ENCODE measurements around the gene DDX56. TPM values are rescaled to one million over a fixed set of nuclear protein-coding genes. Genes with fewer than 3 reads are reported as not detected.
"Not testable (repeated sequence)": the region's sequence is repeated elsewhere in the genome, so short reads cannot be mapped to it uniquely, and the experiment has no call there.

DDX56 gene
- total RNA-seq, 1 experiment from 2014 or later, result 83.1 TPM

DNA sequence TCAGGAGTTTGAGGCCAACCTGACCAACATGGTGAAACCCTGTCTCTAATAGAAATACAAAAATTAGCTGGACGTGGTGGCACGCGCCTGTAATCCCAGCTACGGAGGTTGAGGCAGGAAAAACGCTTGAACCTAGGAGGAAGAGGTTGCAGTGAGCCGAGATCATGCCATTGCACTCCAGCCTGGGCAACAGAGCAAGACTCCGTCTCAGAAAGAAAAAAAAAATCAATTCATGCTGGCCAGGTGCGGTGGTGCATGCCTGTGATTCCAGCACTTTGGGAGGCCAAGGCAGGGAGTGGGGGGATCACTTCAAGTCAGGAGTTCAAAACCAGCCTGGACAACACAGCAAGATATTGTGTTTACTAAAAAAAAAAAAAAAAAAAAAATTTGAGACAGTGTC, 23.5 kb upstream of the DDX56 start:
- ATAC-seq; H3K4me1 Mint-ChIP-seq; H3K27ac Mint-ChIP-seq; H3K4me3 Mint-ChIP-seq; DNase-seq (ENCODE audit: low spot score); H3K9me3 Mint-ChIP-seq; CTCF ChIA-PET; H3K36me3 Mint-ChIP-seq; POLR2A ChIA-PET: not testable (repeated sequence)
- peaks cover 16% of the 10 kb centered on the region for H3K27me3 Mint-ChIP-seq (ENCODE audit: low read depth)
- peak; percentile 51; the same call in 1 of the 2 replicates for TF ChIP-seq ZNF121 (CRISPR knock-in tag; IDR thresholded peaks at IDR 0.05)

DNA sequence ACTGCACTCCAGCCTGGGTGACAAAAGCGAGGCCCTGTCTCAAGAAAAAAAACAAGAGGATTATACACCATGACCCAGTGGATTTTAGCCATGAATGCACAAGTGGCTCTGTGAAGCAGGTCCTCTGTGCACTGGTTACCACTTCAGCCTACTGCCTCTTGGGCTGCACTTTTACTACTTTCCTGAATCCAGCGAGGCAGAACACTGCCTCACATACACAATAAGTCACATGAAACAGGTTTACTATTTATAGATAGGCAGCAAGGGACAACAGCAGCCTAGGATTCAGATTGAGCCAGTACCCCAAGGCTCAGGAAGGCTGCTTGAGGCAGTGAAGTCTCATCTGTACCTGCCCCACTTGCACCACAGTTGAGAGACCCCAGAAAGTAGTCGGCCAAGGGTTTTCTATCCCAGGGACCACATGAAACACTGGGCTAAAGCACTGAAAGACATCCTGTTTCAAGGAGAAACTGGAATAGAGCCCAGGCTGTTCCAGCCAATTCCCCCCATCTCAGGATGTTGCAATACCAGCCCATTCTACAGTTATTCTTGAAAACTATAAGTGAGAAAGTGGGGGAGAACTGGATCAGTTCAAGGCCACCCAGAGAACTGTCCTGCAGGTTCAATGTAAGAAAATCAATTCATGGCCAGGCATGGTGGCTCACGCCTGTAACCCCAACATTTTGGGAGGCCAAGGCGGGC, 22.4 kb upstream of the DDX56 start:
- Mint-ChIP-seq H3K9me3 (no peaks in the 10 kb centered on the region), H3K4me3 (no peak overlapping the region), H3K27me3 (ENCODE audit: low read depth) (peaks cover 16% of the 10 kb centered on the region), H3K4me1 (no peaks in the 10 kb centered on the region), H3K27ac (no peak overlapping the region), H3K36me3 (no peaks in the 10 kb centered on the region)
- ChIA-PET POLR2A (no interaction called here), CTCF (no interaction called here)
- ATAC-seq (no peak), DNase-seq (ENCODE audit: low spot score) (no peak)
- TF ChIP-seq GRHL2 (CRISPR knock-in tag; IDR thresholded peaks at IDR 0.05; ENCODE audit: insufficient replicate concordance, severe bottlenecking) (no peak), CTCF (IDR thresholded peaks at IDR 0.05) (no peak), JAZF1 (CRISPR knock-in tag; IDR thresholded peaks at IDR 0.05) (no peak)
- TF ChIP-seq, protein P1, sequence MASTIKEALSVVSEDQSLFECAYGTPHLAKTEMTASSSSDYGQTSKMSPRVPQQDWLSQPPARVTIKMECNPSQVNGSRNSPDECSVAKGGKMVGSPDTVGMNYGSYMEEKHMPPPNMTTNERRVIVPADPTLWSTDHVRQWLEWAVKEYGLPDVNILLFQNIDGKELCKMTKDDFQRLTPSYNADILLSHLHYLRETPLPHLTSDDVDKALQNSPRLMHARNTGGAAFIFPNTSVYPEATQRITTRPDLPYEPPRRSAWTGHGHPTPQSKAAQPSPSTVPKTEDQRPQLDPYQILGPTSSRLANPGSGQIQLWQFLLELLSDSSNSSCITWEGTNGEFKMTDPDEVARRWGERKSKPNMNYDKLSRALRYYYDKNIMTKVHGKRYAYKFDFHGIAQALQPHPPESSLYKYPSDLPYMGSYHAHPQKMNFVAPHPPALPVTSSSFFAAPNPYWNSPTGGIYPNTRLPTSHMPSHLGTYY (CRISPR knock-in tag; IDR thresholded peaks at IDR 0.05), result no peak
- TF ChIP-seq, protein P2, sequence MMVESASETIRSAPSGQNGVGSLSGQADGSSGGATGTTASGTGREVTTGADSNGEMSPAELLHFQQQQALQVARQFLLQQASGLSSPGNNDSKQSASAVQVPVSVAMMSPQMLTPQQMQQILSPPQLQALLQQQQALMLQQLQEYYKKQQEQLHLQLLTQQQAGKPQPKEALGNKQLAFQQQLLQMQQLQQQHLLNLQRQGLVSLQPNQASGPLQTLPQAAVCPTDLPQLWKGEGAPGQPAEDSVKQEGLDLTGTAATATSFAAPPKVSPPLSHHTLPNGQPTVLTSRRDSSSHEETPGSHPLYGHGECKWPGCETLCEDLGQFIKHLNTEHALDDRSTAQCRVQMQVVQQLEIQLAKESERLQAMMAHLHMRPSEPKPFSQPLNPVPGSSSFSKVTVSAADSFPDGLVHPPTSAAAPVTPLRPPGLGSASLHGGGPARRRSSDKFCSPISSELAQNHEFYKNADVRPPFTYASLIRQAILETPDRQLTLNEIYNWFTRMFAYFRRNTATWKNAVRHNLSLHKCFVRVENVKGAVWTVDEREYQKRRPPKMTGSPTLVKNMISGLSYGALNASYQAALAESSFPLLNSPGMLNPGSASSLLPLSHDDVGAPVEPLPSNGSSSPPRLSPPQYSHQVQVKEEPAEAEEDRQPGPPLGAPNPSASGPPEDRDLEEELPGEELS (CRISPR knock-in tag; IDR thresholded peaks at IDR 0.05), result no peak

- Mint-ChIP-seq H3K36me3 (no peaks in the 10 kb centered on the region), H3K9me3 (no peaks in the 10 kb centered on the region), H3K4me1 (no peaks in the 10 kb centered on the region), H3K4me3 (no peak overlapping the region), H3K27ac (no peak overlapping the region), H3K27me3 (ENCODE audit: low read depth) (peaks cover 7% of the 10 kb centered on the region)
- POLR2A ChIA-PET, result interaction anchor here (0.6 kb wide), 3 partner anchors 16 to 85 kb away, joined by 3 to 6 read pairs (median 4); partner anchors contain the start of gene OGDH
- DNase-seq (ENCODE audit: low spot score) (no peak), ATAC-seq (no peak)
- CTCF ChIA-PET, result no interaction called here
- TF ChIP-seq NFE2L1 (CRISPR knock-in tag; IDR thresholded peaks at IDR 0.05), result no peak
- no peak for TF ChIP-seq GABPB1 (CRISPR knock-in tag; IDR thresholded peaks at IDR 0.05)
- TF ChIP-seq SP1 (CRISPR knock-in tag; conservative IDR thresholded peaks at IDR 0.05), result no peak
- no peak for TF ChIP-seq ZNF532 (CRISPR knock-in tag; IDR thresholded peaks at IDR 0.05; ENCODE audit: borderline replicate concordance)
- TF ChIP-seq, protein P3, sequence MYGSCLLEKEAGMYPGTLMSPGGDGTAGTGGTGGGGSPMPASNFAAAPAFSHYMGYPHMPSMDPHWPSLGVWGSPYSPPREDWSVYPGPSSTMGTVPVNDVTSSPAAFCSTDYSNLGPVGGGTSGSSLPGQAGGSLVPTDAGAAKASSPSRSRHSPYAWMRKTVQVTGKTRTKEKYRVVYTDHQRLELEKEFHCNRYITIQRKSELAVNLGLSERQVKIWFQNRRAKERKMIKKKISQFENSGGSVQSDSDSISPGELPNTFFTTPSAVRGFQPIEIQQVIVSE (CRISPR knock-in tag; IDR thresholded peaks at IDR 0.05; ENCODE audit: borderline replicate concordance), result no peak
- TF ChIP-seq, protein P4, sequence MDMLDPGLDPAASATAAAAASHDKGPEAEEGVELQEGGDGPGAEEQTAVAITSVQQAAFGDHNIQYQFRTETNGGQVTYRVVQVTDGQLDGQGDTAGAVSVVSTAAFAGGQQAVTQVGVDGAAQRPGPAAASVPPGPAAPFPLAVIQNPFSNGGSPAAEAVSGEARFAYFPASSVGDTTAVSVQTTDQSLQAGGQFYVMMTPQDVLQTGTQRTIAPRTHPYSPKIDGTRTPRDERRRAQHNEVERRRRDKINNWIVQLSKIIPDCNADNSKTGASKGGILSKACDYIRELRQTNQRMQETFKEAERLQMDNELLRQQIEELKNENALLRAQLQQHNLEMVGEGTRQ (CRISPR knock-in tag; IDR thresholded peaks at IDR 0.05), result no peak
- TF ChIP-seq GTF2I (CRISPR knock-in tag; conservative IDR thresholded peaks at IDR 0.05), result no peak
- no peak for TF ChIP-seq ZNF121 (CRISPR knock-in tag; IDR thresholded peaks at IDR 0.05)
- TF ChIP-seq MXD4 (CRISPR knock-in tag; IDR thresholded peaks at IDR 0.05; ENCODE audit: borderline replicate concordance), result no peak
- TF ChIP-seq, protein P5, sequence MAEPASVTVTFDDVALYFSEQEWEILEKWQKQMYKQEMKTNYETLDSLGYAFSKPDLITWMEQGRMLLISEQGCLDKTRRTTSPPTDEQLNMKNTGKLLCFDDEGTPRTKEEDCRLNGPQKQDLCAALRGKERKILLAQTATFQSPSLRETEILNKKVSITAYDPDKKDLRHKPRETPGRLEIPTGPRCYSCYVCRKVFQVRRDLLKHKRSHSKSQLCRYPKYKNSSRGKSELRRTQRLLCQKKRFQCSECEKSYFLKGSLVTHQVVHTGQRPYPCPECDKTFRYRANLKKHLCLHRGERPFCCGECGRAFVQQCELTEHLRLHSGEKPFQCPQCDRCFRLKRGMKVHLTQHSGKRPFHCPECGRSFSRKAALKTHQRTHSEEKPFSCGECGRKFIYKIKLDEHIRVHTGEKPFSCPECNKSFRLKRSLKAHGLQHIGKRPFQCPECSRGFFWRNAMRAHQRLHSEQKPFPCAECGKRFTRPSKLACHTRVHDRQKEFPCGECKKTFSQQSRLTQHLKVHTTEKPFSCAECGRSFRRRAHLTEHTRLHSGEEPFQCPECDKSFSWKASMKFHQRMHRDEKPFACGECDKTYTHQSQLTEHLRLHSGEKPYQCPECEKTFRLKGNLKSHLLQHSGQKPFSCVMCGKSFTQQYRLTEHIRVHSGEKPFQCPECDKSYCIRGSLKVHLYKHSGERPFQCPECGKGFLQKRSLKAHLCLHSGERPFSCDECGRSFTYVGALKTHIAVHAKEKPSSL (CRISPR knock-in tag; conservative IDR thresholded peaks at IDR 0.05), result no peak
- TF ChIP-seq ZNF423 (CRISPR knock-in tag; IDR thresholded peaks at IDR 0.05), result no peak
- no peak for TF ChIP-seq OVOL2 (CRISPR knock-in tag; IDR thresholded peaks at IDR 0.05; ENCODE audit: borderline replicate concordance)
These were observed 17.2 kb upstream of the DDX56 start for GRCh38 chr7:44590910-44591309.

Measured in WTC11 (cell line).